HCT116 (cell line): ENCODE data around the gene OR10H5. TPM values are rescaled to one million over a fixed set of nuclear protein-coding genes. Genes with fewer than 3 reads are reported as not detected.

Experiments used
- ATAC-seq: fragments of 200-7000 bp; cut with Tn5 transposase; 2 replicates; pipeline ENCODE4 v1.9.1; 2020; ENCODE audit warnings: mild to moderate bottlenecking, moderate library complexity
- BruUV-seq: library from RNA; stranded (reverse); fragments of 400-500 nt; replicated peaks from 2 replicates; lab custom pipeline; 2021; lab: Mats Ljungman, UMichigan
- CTCF ChIA-PET: fragments of 300-600 bp; sonication (Branson Sonifier 250); formaldehyde crosslinking; loops from one replicate; lab custom pipeline; 2021; ENCODE audit warnings: antibody characterized with exemption; lab: Charles Lee
- POLR2A ChIA-PET: fragments of 300-600, 350-600 bp; sonication (Branson Sonifier 250); formaldehyde crosslinking; loops from one replicate; lab custom pipeline; 2021; ENCODE audit warnings: antibody characterized with exemption; lab: Charles Lee
- RAD21 ChIA-PET, 2 experiments: fragments of 300-600 bp; sonication (Branson Sonifier 250); formaldehyde crosslinking; loops; one replicate each; lab custom pipeline; 2023; ENCODE audit warnings: low total read pairs in 2 of 2; ENCODE audit not compliant: uncharacterized antibody in 2 of 2, unreplicated experiment in 2 of 2, low non-redundant PET in 1 of 2; lab: Charles Lee
- DNase-seq: peaks from one replicate; pipeline ENCODE4 v3.0.0-alpha.2; 2010; ENCODE audit warnings: low read depth, low spot score
- H2AFZ ChIP-seq: fragments of 200-600 bp; shearing (Covaris generic), sonication (generic); 2 replicates; pipeline ENCODE4 v1.6.1; 2017; ENCODE audit warnings: low read depth, mixed run types, mixed read lengths, antibody characterized with exemption, low read length; ENCODE audit not compliant: poor library complexity, severe bottlenecking
- H3K27ac ChIP-seq: 2 replicates; pipeline ENCODE4 v1.5.1; 2012; ENCODE audit warnings: low read depth, low read length
- H3K27me3 ChIP-seq: fragments of 200-600 bp; sonication (generic); 2 replicates; pipeline ENCODE4 v1.6.1; 2016; ENCODE audit warnings: mixed run types, low read length, mixed read lengths; ENCODE audit not compliant: insufficient read depth
- H3K36me3 ChIP-seq, 2 experiments: fragments of 200-500 bp in 1 of 2; fragments of 200-600 bp in 1 of 2; sonication (Bioruptor generic) in 1 of 2; sonication (generic) in 1 of 2; 2 replicates each; pipeline versions ENCODE4 v1.5.1 to v1.6.1; 2014 to 2016; ENCODE audit warnings: low read length in 2 of 2, inconsistent platforms in 1 of 2, mixed read lengths in 1 of 2, mixed run types in 1 of 2; ENCODE audit not compliant: insufficient read depth in 2 of 2, control insufficient read depth in 1 of 2
- H3K4me1 ChIP-seq, 2 experiments: fragments of 200-600 bp in 1 of 2; sonication (generic) in 1 of 2; 2 replicates each; pipeline versions ENCODE4 v1.5.1 to v1.6.1; 2012 to 2017; ENCODE audit warnings: low read length in 2 of 2, inconsistent platforms in 1 of 2, mild to moderate bottlenecking in 1 of 2, mixed read lengths in 1 of 2, mixed run types in 1 of 2, moderate library complexity in 1 of 2; ENCODE audit not compliant: insufficient read depth in 2 of 2, control insufficient read depth in 1 of 2
- H3K4me2 ChIP-seq: fragments of 200-600 bp; sonication (generic); 2 replicates; pipeline ENCODE4 v1.6.1; 2017; ENCODE audit warnings: mixed run types, low read length, mixed read lengths
- H3K4me3 ChIP-seq, 2 experiments: fragments of 200-600 bp in 1 of 2; sonication (generic) in 1 of 2; replicated peaks in 1 of 2; 2 replicates each; pipeline ENCODE4 v1.5.1; 2011 to 2016; ENCODE audit warnings: low read length in 2 of 2, control low read depth in 1 of 2, low read depth in 1 of 2, mild to moderate bottlenecking in 1 of 2, mixed read lengths in 1 of 2, mixed run types in 1 of 2
- H3K79me2 ChIP-seq: fragments of 200-600 bp; sonication (generic); 2 replicates; pipeline ENCODE4 v1.6.1; 2017; ENCODE audit warnings: mild to moderate bottlenecking, mixed run types, low read length, moderate library complexity, mixed read lengths; ENCODE audit not compliant: insufficient read depth
- H3K9ac ChIP-seq: fragments of 200-600 bp; sonication (generic); 2 replicates; pipeline ENCODE4 v1.6.1; 2016; ENCODE audit warnings: low read length, mixed read lengths
- H3K9me2 ChIP-seq: fragments of 200-600 bp; sonication (generic), shearing (Covaris generic); 2 replicates; pipeline ENCODE4 v1.6.1; 2017; ENCODE audit warnings: mixed run types, mild to moderate bottlenecking, moderate library complexity; ENCODE audit not compliant: insufficient read depth
- H3K9me3 ChIP-seq, 2 experiments: fragments of 200-500 bp in 1 of 2; fragments of 200-600 bp in 1 of 2; sonication (Bioruptor generic) in 1 of 2; sonication (generic) in 1 of 2; 2 replicates each; pipeline ENCODE4 v1.6.1; 2014 to 2017; ENCODE audit warnings: low read length in 2 of 2, mixed read lengths in 2 of 2, inconsistent platforms in 1 of 2, low read depth in 1 of 2, mild to moderate bottlenecking in 1 of 2, mixed run types in 1 of 2, moderate library complexity in 1 of 2; ENCODE audit not compliant: control insufficient read depth in 1 of 2, insufficient read depth in 1 of 2
- H4K20me1 ChIP-seq: fragments of 200-600 bp; sonication (generic), shearing (Covaris generic); 2 replicates; pipeline ENCODE4 v1.6.1; 2017; ENCODE audit warnings: mixed run types, mild to moderate bottlenecking, moderate library complexity; ENCODE audit not compliant: insufficient read depth
- CEBPB ChIP-seq: IDR thresholded peaks from 2 replicates; pipeline ENCODE4 v1.6.1; 2012; ENCODE audit warnings: low read depth
- POLR2AphosphoS5 ChIP-seq: IDR thresholded peaks from 2 replicates; pipeline ENCODE4 v1.6.1; 2011; ENCODE audit warnings: mild to moderate bottlenecking, low read depth, low read length, moderate library complexity
- intact Hi-C: fragments of 100-400 bp; cut with micrococcal nuclease; formaldehyde crosslinking; loops from 2 replicates; pipeline ENCODE4 v1.10.0; 2022
- total RNA-seq: library from RNA; stranded (reverse); gene quantifications from one replicate; pipeline ENCODE4 v1.2.1, GENCODE V29; 2021; ENCODE audit not compliant: unreplicated experiment
- TF ChIP-seq, protein P1 (sequence below): IDR thresholded peaks from 2 replicates; pipeline ENCODE4 v1.6.1; 2012; ENCODE audit warnings: low read depth

Gene OR10H5
- total RNA-seq, 1 experiment from 2014 or later: not detected

DNA sequence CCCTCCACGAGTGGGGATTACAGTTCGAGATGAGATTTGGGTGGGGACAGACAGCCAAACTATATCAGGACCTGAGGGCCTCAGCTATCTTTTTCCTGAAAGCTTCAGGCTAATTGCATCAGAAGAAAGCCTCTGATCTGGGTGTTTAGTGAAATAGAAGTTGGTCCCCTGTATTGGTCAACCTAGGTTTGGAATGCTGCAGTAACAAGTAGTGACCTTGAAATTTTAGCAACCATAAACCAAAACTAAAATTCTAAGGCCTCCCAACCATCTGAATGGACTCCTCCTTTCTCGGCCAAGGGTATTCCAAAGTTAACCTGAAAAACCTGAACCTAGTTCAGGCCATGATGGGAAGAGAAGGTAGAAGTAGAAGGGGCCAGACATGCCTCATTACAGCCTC is 62.9 kb downstream of the OR10H5 start:
- H3K9ac ChIP-seq: no peak overlapping the region
- DNase-seq (no peak), ATAC-seq (no peak)
- ChIA-PET CTCF (interaction anchor here (0.6 kb wide), 1 partner anchor 1427 kb away, joined by 3 read pairs; no protein-coding TSS in a partner anchor), POLR2A (no interaction called here), RAD21 (no interaction called here)
- no peak overlapping the region for H3K27ac ChIP-seq
- no peak overlapping the region for H2AFZ ChIP-seq
- intact Hi-C loops: no loop called here
- no peaks in the 10 kb centered on the region; a peak in 1 of 4 replicates for H3K9me3 ChIP-seq
- no peaks in the 10 kb centered on the region for H3K27me3 ChIP-seq
- no peak overlapping the region for H3K4me2 ChIP-seq
- BruUV-seq: no TSS peak
- H3K4me3 ChIP-seq: no peak overlapping the region
- H3K36me3 ChIP-seq: peaks cover 3 to 32% of the 10 kb centered on the region in 2 experiments
- no peaks in the 10 kb centered on the region for H4K20me1 ChIP-seq
- peaks cover 5% of the 10 kb centered on the region; the same call in 1 of the 2 replicates for H3K79me2 ChIP-seq
- H3K4me1 ChIP-seq: no peaks in the 10 kb centered on the region
- no peaks in the 10 kb centered on the region for H3K9me2 ChIP-seq
- TF ChIP-seq, protein P1, sequence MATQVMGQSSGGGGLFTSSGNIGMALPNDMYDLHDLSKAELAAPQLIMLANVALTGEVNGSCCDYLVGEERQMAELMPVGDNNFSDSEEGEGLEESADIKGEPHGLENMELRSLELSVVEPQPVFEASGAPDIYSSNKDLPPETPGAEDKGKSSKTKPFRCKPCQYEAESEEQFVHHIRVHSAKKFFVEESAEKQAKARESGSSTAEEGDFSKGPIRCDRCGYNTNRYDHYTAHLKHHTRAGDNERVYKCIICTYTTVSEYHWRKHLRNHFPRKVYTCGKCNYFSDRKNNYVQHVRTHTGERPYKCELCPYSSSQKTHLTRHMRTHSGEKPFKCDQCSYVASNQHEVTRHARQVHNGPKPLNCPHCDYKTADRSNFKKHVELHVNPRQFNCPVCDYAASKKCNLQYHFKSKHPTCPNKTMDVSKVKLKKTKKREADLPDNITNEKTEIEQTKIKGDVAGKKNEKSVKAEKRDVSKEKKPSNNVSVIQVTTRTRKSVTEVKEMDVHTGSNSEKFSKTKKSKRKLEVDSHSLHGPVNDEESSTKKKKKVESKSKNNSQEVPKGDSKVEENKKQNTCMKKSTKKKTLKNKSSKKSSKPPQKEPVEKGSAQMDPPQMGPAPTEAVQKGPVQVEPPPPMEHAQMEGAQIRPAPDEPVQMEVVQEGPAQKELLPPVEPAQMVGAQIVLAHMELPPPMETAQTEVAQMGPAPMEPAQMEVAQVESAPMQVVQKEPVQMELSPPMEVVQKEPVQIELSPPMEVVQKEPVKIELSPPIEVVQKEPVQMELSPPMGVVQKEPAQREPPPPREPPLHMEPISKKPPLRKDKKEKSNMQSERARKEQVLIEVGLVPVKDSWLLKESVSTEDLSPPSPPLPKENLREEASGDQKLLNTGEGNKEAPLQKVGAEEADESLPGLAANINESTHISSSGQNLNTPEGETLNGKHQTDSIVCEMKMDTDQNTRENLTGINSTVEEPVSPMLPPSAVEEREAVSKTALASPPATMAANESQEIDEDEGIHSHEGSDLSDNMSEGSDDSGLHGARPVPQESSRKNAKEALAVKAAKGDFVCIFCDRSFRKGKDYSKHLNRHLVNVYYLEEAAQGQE: no peak
- TF ChIP-seq CEBPB: no peak
- TF ChIP-seq POLR2AphosphoS5: no peak

Other genes with a start within 250 kb of the OR10H5 start
- not detected for gene CYP4F8, start 172.4 kb upstream of the OR10H5 start, total RNA-seq
- 3.6 TPM for gene CYP4F3, start 146.8 kb upstream of the OR10H5 start, total RNA-seq
- gene CYP4F12, start 114.6 kb upstream of the OR10H5 start, total RNA-seq: 4.4 TPM
- not detected for gene OR10H2, start 59.6 kb upstream of the OR10H5 start, total RNA-seq
- not detected for gene OR10H3, start 49.7 kb upstream of the OR10H5 start, total RNA-seq
- 0.17 TPM for gene OR10H1, start 28.0 kb downstream of the OR10H5 start, total RNA-seq
- gene CYP4F2, start 110.4 kb downstream of the OR10H5 start, total RNA-seq: 1.1 TPM
- 17.9 TPM for gene CYP4F11, start 146.9 kb downstream of the OR10H5 start, total RNA-seq
- not detected for gene OR10H4, start 161.3 kb downstream of the OR10H5 start, total RNA-seq